HG03442 (cell line): ENCODE measurements around the gene USP31.
"Not testable (repeated sequence)": the region's sequence is repeated elsewhere in the genome, so short reads cannot be mapped to it uniquely, and the experiment has no call there.

ENCODE experiments used
- ATAC-seq: cut with Tn5 transposase; IDR thresholded peaks from one replicate; pipeline ENCODE4 v1.9.1; 2021; ENCODE audit warnings: mild to moderate bottlenecking, moderate library complexity; ENCODE audit not compliant: unreplicated experiment

The USP31 gene

DNA sequence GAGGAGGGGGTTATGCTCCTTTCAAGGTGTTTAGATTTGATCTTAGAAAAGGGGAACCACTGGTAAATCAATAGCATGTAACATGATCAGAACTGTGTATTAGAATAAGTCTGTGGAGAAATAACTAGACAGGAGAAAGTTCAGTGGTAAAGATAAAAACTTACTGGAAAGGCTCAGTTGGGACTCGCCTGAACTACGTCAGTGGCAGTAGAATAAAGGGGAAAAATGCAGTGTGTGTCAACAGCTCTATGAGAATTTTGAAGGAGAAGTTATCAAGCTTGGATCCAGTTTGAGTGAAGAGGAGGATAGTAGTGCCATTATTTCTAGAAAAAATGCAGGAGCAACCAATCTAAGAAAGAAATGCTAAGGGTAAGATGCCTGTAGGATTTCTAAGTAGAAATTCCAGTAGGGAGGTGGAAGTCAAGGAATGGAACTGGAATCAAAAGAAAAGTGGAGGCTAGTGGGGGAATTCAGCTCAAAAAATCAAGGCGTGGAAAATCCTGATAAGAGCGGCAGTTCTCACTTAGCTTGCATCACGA, 48.2 kb downstream of the USP31 start:
- no peak for ATAC-seq

DNA sequence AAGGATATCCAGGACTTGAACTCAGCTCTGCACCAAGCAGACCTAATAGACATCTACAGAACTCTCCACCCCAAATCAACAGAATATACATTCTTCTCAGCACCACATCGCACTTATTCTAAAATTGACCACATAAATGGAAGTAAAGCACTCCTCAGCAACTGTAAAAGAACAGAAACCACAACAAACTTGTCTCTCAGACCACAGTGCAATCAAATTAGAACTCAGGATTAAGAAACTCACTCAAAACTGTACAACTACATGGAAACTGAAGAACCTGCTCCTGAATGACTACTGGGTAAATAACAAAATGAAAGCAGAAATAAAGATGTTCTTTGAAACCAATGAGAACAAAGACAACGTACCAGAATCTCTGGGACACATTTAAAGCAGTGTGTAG, 52.8 kb downstream of the USP31 start:
- ATAC-seq, result not testable (repeated sequence)

DNA sequence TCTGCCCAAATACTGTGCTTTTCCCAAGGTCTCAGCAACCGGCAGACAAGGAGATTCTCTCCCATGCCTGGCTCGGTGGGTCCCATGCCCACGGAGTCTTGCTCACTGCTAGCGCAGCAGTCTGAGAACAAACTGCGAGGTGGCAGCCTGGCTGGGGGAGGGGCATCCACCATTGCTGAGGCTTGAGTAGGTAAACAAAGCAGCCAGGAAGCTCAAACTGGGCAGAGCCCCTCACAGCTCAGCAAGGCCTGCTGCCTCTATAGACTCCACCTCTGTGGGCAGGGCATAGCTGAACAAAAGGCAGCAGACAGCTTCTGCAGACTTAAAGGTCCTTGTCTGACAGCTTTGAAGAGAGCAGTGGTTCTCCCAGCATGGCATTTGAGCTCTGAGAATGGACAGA, 55.1 kb downstream of the USP31 start:
- ATAC-seq, result not testable (repeated sequence)

DNA sequence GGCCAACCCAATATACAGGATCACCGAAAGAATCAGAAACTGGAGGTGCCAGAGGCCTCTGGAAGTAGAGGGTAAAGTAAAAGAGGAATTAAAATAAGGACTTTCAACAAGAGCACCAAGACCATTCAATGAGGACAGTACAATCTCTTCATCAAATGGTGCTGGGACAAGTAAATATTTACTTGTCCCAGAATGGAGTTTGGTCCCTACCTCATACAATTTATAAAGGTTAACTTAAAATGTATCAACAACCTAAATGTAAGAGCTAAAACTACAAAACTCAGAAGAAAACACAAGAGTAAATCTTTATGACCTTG, 56.5 kb downstream of the USP31 start:
- no peak for ATAC-seq

DNA sequence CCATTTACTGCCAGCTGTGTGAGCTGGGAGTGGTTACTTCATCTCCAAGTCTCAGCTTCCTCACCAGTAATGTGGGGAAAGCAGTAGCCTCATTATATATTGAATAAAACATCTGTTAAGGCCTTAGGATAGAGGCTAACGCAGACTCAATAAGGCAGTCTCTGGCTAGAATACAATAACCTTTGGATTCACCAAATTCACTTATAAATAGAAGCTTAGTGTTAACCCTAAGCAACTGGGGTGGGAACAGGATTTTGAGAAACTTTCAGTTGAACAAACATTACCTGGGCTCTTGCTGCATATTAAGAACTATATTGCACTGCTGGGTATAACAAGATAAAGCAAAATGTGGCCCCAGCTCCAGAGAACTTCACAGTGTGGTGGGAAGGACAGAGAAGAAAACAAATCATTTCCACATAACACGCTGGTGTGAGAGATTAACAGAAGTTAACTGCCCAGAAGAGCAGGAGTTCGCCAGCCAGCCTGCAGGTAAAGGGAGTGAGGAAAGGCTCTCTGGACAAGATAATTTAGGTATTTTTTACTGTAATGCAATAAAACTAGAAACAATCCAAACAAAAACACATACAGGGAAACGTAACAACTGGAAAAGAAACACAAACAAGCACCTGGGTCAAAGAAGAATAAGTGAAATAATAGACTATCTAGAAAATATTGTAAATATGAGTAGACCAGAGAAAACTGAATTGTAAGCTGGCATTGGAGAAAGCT, 57.0 kb downstream of the USP31 start:
- ATAC-seq, result no peak

DNA sequence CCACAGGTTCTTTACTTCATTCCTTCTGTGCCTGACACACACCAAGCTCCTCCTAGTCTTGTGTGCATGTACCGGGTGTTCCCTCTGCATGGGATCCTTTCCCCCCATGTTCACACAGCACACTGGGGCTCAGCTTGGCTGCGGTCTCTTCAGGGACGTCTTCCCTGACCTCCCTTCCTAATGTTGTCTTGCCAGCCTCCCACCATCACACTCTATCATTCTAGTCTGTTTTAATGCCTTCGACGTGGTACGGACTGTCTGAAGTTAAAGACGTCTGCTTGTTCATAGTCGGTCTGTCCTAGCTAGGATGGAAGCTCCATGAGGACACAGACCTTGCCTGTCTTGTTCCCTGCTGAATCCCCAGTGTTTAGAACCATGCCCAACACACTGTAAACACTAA, 60.1 kb downstream of the USP31 start:
- ATAC-seq, result no peak

DNA sequence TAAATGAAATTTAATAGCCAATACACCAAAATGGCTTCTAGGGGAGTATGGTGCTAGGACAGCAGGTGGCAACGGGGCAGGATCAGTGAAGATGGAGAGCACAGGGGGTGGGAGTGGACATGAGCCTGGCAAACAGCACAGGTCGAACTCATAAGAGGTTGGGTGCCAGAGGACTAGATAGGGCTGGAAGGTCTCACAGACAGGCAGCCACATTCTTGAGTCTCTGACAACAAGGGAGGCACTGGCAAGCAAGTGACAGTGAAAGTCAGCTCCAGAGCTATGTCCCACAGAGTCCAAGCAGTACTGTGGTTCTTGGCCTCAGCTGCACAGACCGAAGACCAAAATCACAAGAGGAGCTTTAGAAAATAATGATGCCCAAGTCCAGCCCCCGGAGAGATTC, 61.2 kb downstream of the USP31 start:
- ATAC-seq, result no peak

DNA sequence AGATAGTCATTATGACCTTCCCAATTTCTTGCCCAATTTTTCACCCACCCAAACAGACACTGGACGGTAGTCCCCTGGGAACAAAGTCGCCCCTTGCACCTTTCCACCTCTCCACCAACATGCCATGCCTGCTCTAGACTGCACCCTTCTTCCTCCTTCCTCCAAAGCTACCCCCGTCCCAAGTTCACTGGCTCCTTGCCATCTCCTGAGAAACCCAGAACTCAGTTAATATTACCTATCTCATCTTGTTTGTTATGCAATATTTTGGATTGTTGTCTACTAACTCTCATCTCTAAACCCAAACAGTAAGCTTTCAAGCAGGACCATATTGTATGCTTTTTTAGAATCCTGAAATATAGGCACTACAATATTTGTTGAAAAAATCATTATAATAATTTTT, 63.3 kb downstream of the USP31 start:
- no peak for ATAC-seq

DNA sequence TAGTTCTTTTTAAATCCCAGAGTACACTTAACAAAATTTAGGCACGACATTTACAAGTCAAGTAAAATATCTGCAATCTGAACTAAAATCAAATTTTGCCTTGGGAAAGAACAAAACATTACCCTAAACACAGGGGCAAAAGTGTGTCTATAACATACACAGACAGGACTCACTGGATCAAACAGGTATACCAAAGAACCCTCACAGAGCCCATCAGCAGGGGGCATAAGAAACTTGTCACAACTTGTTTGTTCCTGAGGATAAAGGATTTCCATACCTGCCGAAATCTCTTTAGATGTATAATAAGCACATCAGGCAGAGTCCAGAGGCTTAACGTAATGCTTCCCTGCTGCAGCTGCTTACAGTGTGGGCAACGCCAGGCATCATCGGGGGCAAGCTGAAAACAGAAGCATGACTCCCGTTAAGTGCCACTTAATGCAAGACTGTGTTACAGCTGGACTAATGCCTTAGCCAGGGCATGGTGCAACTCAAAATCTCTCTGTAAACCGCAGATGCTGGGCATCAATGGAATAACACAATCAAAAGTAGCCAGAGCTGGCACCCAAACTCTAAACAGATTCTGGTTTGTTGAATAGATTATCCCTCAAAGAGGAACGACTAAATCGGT, 67.0 kb downstream of the USP31 start:
- no peak for ATAC-seq

DNA sequence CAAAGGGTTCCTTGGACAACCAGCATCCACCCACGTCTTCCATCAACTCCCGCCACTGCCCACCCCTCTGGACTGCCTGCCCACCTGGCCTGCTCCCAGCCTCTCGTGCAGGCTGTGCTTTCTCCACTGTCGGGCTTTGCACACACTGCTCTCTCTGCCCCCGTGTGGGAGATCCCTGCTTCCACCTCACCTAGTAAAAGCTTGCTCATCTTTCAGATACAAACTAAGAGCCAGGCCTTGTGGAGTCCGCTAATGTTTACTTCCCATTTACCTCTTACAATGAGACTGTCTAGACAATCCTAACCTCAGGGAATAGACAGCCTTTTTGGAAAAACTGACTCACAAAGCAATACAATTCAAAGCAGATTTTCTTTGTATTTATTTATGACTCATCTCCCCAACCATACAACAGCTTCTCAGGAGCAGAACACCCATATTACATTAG, 67.6 kb downstream of the USP31 start:
- no peak for ATAC-seq

DNA sequence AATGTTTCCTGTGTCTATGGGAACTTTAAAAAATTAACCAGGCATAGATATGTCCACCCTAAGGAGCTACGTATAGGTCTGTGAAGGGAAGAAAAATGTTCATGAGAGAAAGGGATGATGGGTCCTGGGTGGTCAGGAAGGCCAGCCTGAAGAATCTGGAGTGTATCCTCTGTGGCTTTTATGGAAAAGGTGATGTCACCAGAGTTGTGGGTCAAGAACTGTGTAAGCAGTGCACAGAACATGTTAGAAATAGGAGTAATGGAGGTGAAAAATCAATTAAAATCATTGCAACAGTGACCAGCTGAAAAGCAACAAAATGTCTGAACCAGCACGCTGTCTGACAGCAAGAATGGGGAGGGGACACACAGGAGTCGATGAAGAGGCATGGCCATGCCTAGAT, 68.5 kb downstream of the USP31 start:
- ATAC-seq, result no peak

DNA sequence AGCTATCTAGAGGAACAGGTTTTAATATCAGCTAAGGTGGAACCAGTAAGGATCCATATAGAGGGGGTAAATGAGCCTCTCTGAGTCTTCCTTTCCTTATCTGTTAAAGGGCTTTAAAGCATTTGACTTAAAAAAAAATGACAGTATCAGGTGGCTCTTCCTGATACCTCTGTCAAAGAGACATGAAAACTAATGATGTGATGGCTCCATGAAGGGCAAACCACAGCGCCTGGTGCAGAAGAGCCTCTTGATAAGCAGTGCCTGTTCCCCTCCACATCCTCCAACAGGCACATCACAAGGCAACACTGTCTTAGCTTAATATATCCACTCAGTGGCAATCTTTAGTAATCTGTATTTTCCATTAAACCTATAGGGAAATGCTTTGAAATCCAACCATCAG, 68.9 kb downstream of the USP31 start:
- ATAC-seq, result no peak

DNA sequence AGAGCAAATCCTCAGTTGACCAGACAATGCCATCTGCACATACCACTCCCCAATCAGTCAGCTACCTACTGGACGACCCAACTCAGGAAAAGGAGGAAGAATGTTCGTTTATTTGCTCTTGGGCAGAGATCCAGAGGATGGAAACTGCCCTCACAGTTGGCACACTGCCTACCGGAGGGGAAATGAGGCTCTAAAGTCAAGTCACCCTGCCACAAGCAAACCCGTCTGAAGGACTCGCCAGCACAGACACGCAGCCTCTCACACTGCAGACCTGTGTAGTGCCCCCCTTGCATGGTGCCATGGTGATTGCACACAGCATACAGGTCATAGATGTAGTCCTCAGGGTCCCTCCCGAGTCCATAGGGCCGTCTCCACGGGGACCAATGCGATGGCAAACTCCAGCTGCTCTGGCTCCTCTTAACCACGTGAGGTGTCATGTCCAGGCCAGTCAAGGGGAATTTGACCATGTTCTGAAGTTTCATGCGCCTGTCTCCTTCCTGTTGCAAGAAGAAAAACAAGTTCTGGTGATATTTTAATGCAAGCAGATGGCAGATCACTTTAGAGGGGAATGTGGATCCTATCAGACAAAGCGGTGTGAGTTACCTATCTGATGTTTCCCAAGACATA, 69.5 kb downstream of the USP31 start:
- ATAC-seq, result no peak

DNA sequence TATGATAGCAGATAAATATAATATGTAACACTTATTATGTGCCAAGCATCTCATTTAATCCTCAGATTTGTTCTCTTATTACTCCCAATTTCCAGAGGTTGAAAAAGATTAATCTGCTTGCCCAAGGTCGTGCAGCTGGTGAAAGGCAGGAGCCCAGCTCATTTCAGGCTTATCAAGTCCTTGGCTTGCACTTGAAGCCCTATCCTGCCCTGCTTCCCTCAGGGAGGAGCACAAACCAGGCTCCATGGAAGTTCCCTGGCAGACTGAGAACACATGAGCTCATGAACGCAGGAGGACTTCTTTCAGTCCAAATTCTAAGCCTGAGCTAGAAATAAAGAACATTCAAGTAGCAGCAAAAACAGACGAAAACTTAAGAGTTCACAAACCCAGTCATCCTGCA, 74.8 kb downstream of the USP31 start:
- ATAC-seq, result no peak

DNA sequence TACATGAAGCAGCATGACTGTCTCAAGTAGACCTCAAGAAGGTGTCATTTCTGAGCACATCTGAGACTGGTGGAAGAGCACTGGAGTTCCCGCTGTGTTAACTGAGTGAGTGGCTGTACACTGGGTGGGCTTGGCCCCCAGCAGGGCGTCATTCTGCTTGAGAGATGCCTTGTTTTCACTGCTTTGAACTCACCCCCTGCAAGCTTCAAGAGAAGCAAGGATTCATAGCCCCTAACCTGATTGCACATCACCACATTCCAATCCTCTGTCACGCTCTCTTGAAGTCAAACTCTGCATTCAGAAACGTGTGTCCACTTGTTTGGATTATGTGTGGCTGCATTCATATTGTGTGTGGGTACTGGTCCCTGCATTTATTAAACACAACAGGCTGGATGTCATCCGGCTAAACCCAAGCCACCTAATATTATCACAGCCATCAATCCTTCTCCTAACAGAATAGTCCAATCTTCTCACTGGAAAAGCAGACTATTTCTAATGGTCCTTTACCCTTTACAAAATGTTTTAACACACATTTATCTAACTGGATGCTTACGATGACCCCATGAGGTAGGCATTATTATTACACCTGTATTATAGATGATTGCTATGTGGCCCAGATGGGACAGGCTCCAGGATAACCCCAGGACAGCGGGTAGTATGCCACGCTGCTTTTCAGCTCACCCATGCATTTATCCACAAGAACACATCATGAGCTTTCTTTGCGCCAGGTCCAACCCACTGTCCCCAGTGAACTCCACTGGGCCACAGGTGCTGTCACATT, 76.3 kb downstream of the USP31 start:
- ATAC-seq, result no peak

DNA sequence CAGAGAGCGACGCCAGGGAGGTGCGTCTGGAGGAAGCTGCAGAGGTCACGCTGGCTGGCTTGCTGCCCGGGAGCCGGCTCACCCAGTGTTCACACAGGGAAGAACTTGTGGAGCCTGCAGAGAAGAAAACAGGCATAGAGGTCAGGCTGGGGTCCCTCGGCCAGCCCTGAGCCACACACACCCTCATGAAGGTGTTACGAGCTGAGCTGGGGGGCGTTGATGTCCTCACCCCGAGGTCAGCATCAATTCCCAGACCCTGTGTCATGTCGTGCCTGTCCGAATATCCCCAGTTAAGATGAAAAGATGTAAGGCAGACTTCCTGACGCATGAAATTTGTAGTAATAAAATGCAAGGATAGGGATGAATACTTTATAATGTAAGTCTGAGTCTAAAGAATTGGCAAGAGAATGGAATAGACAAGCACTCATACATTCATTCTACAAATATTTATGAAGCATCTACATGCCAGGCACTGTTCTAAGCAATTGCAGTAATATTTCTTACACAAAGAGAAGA, 77.1 kb downstream of the USP31 start:
- no peak for ATAC-seq

DNA sequence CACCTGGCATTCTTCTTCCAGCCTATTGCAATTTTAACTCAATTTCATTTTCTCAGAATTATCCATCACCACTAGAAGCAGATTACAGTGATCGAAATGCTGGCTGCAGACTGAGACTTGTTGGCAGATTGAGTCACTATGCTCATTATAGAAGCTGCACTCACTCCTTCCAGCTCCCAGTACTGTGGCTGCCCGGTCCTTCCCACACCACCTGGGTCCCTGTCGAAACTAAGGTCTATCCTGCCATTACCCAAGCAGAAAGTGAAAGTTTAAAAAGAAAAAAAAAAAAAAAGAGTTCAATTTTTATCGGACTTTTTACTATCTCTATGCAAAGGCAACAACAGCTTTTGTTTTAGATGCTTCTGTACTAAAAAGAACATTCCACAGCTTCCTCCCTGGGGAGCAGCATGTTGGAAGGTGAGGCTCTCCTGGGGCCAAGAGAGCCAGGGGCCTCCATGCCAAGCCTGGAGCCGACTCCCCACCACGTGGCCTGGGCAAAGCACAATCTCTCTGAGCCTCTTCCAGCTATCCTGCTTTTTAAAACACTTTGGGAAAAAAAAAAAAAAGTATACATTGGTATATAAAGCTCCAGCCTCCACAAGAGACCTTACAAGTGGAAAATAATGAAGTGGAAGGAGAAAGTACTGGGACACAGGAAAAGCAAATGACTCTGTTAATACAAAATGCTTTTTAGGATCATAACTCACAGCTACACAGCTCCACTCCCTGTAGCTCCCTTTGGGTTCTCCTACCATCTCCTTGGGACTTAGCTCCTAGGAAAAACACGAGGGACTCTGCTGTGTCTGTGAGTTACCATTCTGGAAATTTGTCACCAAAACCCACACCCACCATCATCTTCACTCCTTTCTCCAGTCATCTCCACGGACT, 77.8 kb downstream of the USP31 start:
- ATAC-seq, result no peak

DNA sequence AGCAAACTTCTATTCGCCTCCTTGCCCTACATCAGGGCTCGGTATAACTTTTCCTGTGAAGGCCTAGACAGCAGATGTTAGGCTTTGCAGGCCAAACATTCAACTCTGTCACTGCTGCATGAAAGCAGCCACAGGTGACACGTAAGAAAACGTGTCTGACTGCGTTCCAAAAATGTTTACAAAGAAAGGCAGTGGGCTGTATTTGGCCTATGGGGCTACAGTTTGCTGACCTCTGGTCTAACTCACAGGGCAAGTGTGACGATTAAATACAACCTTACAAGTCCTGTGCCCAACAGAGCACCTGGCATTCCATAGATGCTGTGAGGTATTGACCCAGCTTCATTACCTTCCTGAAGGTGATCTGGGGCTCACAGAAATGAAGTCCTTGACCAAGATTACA, 79.4 kb downstream of the USP31 start:
- no peak for ATAC-seq

DNA sequence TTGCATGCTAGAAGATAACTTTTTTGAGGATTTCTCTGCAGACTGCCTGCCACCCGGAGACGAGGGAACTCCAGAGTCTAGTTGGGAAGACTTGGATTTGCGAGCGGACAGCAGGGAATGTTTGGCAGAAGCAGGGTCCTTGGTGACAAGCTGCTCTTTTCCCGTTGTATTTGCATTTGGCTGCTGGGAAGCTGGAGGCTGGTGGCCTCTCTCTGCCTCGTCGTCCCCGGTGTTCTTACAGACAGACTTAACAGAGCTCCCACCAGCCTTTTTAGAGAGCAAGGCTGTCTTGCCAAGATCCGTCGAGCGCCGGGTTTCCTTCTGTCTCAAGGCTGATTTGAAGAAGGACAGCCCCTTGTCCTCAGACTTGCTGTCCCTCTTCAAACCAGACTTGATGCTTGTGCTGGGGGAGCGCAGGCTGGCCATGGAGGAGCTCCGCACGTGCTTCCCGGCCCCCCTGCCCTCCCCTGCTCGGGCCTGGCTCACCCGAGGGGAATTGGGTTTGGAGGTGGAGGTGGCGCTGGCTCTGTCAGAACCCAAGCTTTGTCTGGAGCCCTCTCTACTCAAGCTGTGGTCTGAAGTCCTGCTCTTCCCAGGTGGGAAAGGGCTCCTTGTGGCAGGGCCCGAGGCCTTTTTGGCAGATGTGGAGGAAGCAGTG, 81.0 kb downstream of the USP31 start:
- ATAC-seq, result no peak

DNA sequence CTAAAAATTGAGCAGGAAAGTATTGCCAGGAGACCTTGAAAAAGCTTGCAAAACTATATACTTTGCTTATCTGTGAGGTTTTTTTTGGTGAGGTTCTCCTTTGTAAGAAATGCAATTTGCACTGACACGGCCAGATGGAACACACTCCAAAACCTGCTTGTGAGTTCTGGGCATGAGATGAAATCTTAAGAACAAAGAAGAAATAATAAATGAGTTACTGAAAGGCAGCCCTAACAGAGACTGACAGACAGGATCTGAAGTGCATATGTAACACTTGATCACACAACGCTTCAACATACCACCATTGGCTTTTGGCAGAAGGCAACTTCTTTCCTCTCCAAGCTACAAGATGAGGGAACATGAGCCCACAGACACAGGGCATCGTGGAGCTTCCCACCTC, 82.6 kb downstream of the USP31 start:
- ATAC-seq, result no peak
